MCF 10A (cell line): ENCODE results near the gene ENO4. TPM values are rescaled to one million over a fixed set of nuclear protein-coding genes. Genes with fewer than 3 reads are reported as not detected.

Experiments used
- BruUV-seq: library from RNA; stranded (reverse); fragments of 400-500 nt; replicated peaks from 2 replicates; lab custom pipeline; 2021; lab: Mats Ljungman, UMichigan
- CTCF ChIA-PET: fragments of 300-600 bp; sonication (Branson Sonifier 250); formaldehyde crosslinking; extraction: SDS; loops from one replicate; lab custom pipeline; 2021; ENCODE audit warnings: antibody characterized with exemption, inconsistent platforms; lab: Yijun Ruan, JAX
- POLR2A ChIA-PET: fragments of 300-600, 350-650 bp; sonication (Branson Sonifier 250); formaldehyde crosslinking; extraction: SDS; loops from one replicate; lab custom pipeline; 2020; ENCODE audit warnings: antibody characterized with exemption, inconsistent platforms; lab: Yijun Ruan, JAX
- DNase-seq: peaks from one replicate; pipeline ENCODE4 v3.0.0-alpha.2; 2018; ENCODE audit not compliant: unreplicated experiment
- H3K27ac Mint-ChIP-seq: one replicate; pipeline ENCODE4 v1.8.0; 2022; ENCODE audit warnings: mild to moderate bottlenecking, low read depth, mixed read lengths; ENCODE audit not compliant: unreplicated experiment
- H3K27me3 Mint-ChIP-seq: one replicate; pipeline ENCODE4 v1.8.0; 2022; ENCODE audit warnings: mixed read lengths; ENCODE audit not compliant: insufficient read depth, unreplicated experiment
- H3K36me3 Mint-ChIP-seq: one replicate; pipeline ENCODE4 v1.8.0; 2022; ENCODE audit warnings: mild to moderate bottlenecking, moderate library complexity, mixed read lengths; ENCODE audit not compliant: insufficient read depth, unreplicated experiment
- H3K4me1 Mint-ChIP-seq: one replicate; pipeline ENCODE4 v1.8.0; 2022; ENCODE audit warnings: mixed read lengths; ENCODE audit not compliant: insufficient read depth, unreplicated experiment
- H3K4me3 Mint-ChIP-seq: one replicate; pipeline ENCODE4 v1.8.0; 2022; ENCODE audit warnings: mild to moderate bottlenecking, moderate library complexity, mixed read lengths; ENCODE audit not compliant: unreplicated experiment
- H3K9me3 Mint-ChIP-seq: one replicate; pipeline ENCODE4 v1.8.0; 2022; ENCODE audit warnings: mixed read lengths; ENCODE audit not compliant: unreplicated experiment
- intact Hi-C: fragments of 100-400 bp; cut with micrococcal nuclease; formaldehyde crosslinking; loops from 2 replicates; pipeline ENCODE4 v1.14.1; 2022
- total RNA-seq: library from RNA; stranded (reverse); gene quantifications from 2 replicates; pipeline ENCODE4 v1.2.3, GENCODE V29; 2022
- TF ChIP-seq, protein P1 (sequence below): fragments of 200-600 bp; IDR thresholded peaks from one replicate; pipeline ENCODE4 v1.8.0; 2022; ENCODE audit warnings: antibody characterized with exemption, mild to moderate bottlenecking; ENCODE audit not compliant: unreplicated experiment

Gene ENO4
- total RNA-seq, 1 experiment from 2014 or later: not detected

DNA sequence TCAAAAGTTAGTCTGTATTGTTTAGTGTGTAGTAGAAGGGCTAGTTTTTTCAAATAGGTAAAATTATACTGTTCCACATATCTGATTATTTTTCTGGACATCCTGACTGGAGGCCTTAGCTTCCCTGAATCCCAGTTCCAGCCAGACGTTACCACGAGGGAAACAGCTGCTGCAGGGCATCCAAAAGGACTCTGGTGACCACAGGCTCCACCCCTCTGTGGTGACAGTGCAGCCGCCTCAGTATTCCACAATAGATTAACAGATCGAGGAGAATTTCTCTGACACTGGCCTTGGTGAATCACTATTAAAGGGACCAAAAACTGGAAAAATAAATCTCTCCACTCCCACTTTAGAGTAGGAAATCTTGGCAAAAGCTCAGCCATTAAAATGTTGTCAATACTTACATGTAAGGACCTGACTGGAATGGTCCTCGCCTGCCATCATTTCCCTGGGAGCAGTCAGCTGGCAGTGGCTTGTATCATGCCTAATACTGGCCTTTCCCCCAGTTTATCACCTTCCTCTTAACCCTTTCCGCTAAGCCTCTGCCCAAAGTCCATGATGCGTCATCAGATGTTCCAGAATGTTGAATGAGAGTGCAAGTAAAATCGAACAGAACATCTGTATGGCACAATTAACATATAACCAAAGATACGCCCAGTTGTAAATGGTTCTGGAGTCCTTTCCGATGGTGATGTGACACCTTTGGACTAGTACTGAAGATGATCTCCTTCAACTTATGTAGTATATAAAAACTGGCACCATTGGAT, 31.6 kb downstream of the ENO4 start:
- BruUV-seq: no TSS peak
- Mint-ChIP-seq H3K4me1 (no peaks in the 10 kb centered on the region), H3K4me3 (no peak overlapping the region), H3K27me3 (no peaks in the 10 kb centered on the region), H3K27ac (no peak overlapping the region), H3K36me3 (no peaks in the 10 kb centered on the region), H3K9me3 (no peaks in the 10 kb centered on the region)
- no peak for DNase-seq
- TF ChIP-seq, protein P1, sequence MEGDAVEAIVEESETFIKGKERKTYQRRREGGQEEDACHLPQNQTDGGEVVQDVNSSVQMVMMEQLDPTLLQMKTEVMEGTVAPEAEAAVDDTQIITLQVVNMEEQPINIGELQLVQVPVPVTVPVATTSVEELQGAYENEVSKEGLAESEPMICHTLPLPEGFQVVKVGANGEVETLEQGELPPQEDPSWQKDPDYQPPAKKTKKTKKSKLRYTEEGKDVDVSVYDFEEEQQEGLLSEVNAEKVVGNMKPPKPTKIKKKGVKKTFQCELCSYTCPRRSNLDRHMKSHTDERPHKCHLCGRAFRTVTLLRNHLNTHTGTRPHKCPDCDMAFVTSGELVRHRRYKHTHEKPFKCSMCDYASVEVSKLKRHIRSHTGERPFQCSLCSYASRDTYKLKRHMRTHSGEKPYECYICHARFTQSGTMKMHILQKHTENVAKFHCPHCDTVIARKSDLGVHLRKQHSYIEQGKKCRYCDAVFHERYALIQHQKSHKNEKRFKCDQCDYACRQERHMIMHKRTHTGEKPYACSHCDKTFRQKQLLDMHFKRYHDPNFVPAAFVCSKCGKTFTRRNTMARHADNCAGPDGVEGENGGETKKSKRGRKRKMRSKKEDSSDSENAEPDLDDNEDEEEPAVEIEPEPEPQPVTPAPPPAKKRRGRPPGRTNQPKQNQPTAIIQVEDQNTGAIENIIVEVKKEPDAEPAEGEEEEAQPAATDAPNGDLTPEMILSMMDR: no peak
- POLR2A ChIA-PET: interaction anchor here (0.5 to 0.7 kb wide), 3 partner anchors 8 to 927 kb away, joined by 3 read pairs; no protein-coding TSS in a partner anchor
- intact Hi-C loops: no loop called here
- CTCF ChIA-PET: interaction anchor here (0.6 to 1.4 kb wide), 3 partner anchors 94 to 296 kb away, joined by 3 read pairs; no protein-coding TSS in a partner anchor

DNA sequence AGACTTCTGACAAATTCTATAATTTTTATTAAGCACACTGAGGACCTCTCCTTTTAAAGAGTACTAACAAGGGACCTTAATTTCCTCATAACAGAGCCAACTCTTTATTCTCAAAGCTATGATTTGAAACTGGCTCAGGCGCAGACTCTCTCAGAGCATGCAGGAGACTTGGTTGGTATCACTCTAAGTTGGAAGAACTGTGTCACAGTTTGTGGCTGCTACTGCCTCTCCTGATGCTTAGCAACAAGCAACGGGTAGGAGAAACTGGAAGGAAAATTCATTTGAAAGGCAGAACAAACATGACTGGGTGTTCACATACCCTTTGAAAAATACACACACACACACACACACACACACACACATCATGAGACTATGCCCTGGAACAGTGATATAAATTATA, 33.3 kb downstream of the ENO4 start:
- intact Hi-C loops: no loop called here
- Mint-ChIP-seq H3K4me3 (no peak overlapping the region), H3K9me3 (no peaks in the 10 kb centered on the region), H3K36me3 (no peaks in the 10 kb centered on the region), H3K27me3 (no peaks in the 10 kb centered on the region), H3K27ac (no peak overlapping the region), H3K4me1 (peaks cover 3% of the 10 kb centered on the region)
- BruUV-seq: no TSS peak
- no peak for DNase-seq
- TF ChIP-seq, protein P1: no peak
- ChIA-PET POLR2A (no interaction called here), CTCF (interaction anchor here (1.1 kb wide), 1 partner anchor 23 kb away, joined by 3 read pairs; no protein-coding TSS in a partner anchor)

DNA sequence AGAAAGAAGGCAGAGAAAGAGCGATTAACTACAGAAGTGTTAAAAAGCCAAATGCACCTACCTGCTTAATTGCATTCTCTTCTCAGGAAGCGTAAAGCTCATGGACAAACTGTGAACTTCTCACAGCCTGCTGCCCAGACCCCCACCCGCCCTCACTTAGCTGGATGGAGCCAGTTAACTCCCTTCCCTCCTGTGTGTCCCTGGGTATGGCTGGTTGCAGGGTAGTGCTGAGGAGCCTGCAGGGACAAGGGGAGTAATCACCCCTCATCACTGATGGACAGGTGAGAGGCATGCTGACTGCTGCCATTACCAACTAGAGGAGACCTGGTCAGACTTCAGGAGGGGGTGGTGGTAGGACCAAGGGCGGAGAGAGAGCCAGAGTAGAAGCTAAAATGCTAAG, 37.5 kb downstream of the ENO4 start:
- BruUV-seq: no TSS peak
- Mint-ChIP-seq H3K27ac (no peak overlapping the region), H3K4me3 (no peak overlapping the region), H3K9me3 (no peaks in the 10 kb centered on the region), H3K27me3 (no peaks in the 10 kb centered on the region), H3K4me1 (peaks cover 27% of the 10 kb centered on the region), H3K36me3 (peaks cover 5% of the 10 kb centered on the region)
- DNase-seq: no peak
- intact Hi-C loops: loop anchor here (5.0 kb wide), 1 partner anchor 34 kb away; no protein-coding TSS in a partner anchor
- CTCF ChIA-PET: interaction anchor here (1.5 to 1.6 kb wide), 2 partner anchors 91 to 281 kb away, joined by 3 read pairs; no protein-coding TSS in a partner anchor
- TF ChIP-seq, protein P1: no peak
- POLR2A ChIA-PET: interaction anchor here (0.7 to 3.7 kb wide), 3 partner anchors 11 to 385 kb away, joined by 3 to 24 read pairs (median 3); partner anchors contain the start of gene ENO4

DNA sequence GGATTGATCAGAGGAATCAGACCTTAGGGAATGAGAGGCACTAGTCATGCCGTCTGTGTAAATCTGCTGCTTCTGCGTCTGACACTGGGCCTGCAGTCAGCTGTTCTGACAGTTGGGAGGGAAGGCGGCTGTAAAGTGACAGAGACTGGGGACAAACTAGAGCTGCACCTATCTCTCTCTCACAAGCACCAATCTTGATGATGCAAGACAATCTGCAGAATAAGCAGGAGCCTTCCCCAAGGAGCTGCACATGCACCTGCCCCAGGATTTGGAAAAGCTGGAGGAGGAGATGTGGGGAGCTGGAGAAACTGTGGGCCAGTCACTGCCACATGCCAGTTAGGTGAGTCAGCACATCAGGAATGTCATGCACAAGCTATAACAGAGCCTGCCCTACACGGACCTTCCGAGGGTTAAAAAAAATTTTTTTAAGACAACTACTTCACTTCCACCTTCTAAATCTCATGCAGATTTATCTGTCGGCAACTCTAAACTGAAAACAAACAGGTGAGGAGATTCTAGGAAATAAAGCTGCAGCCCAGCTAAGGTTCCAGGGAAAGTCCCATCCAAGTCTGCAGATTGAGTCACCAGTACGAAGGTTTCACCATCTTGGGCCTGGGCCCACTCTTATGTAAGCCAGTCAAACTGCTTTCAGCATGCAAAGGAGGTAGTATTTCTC, 39.2 kb downstream of the ENO4 start:
- peaks cover 27% of the 10 kb centered on the region for H3K4me1 Mint-ChIP-seq
- TF ChIP-seq, protein P1: no peak
- POLR2A ChIA-PET: interaction anchor here (0.7 to 3.7 kb wide), 13 partner anchors 8 to 286 kb away, joined by 3 to 24 read pairs (median 4); partner anchors contain the start of genes ENO4 and SHTN1
- peak overlapping the region; percentile 16 for H3K4me3 Mint-ChIP-seq
- H3K36me3 Mint-ChIP-seq: peaks cover 5% of the 10 kb centered on the region
- DNase-seq: peak; percentile 93
- CTCF ChIA-PET: interaction anchor here (0.6 to 1.4 kb wide), 7 partner anchors 9 to 279 kb away, joined by 3 read pairs; no protein-coding TSS in a partner anchor
- intact Hi-C loops: loop anchor here (2.0 to 5.0 kb wide), 3 partner anchors 36 to 286 kb away; partner anchors contain the start of gene SHTN1
- no peaks in the 10 kb centered on the region for H3K9me3 Mint-ChIP-seq
- H3K27me3 Mint-ChIP-seq: no peaks in the 10 kb centered on the region
- BruUV-seq: no TSS peak
- H3K27ac Mint-ChIP-seq: no peak overlapping the region
